ENCODE measurements around the gene SLC25A24.
A peak's percentile ranks its signal among the peaks of the same experiment; 100 is the strongest.
"Not testable (repeated sequence)": the region's sequence is repeated elsewhere in the genome, so short reads cannot be mapped to it uniquely, and the experiment has no call there.

SLC25A24 gene

GRCh38 chr1:108133148-108133547, 67.0 kb downstream of the SLC25A24 start:
- DNase-seq, result not testable (repeated sequence)

- not testable (repeated sequence) for DNase-seq
These were observed 67.8 kb downstream of the SLC25A24 start for GRCh38 chr1:108132367-108132766.

GRCh38 chr1:108131281-108131680, 68.9 kb downstream of the SLC25A24 start:
- not testable (repeated sequence) for DNase-seq

GRCh38 chr1:108130794-108131193, 69.3 kb downstream of the SLC25A24 start:
- no peak for DNase-seq

- no peak for DNase-seq
These were observed 70.1 kb downstream of the SLC25A24 start for GRCh38 chr1:108129999-108130398.

- peak; percentile 75 for DNase-seq
These were observed 74.6 kb downstream of the SLC25A24 start for GRCh38 chr1:108125312-108126138.

DNA sequence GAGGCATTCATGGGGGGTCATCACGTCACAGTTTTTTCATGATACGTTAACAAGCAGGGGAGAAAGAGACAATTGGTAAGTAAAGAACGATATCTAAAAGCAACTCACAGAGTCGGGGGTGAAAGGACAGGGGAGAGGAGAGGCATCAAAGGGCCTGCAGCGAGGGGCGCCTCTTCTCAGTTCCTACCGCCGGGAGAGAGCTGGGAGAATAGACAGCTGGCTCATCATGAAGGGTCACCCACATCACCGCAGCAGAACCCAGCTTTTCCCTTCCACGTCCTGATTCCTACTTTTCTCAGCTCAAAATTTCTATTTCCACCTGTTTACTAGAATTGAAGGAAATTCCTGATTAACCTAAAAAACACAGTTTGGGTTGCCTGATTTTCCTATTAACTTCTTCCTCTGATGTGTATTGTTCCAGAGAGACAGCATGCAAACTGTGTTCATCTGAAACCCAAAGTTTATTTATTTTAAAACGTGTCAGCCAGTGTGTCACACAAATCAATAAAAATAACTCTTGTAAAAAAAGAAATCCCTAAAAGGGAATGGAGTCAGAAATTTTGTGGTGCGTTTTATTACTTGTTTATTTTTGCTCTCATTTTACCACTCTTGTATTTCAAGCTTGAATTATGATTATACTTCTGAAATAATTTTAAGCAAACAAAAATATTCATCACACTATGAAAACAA, 75.4 kb downstream of the SLC25A24 start:
- no peak for DNase-seq

GRCh38 chr1:108124023-108124422, 76.1 kb downstream of the SLC25A24 start:
- DNase-seq, result no peak

- DNase-seq, result no peak
These were observed 78.6 kb downstream of the SLC25A24 start for GRCh38 chr1:108121358-108122143.

- DNase-seq, result no peak
These were observed 80.0 kb downstream of the SLC25A24 start for GRCh38 chr1:108120163-108120562.

DNA sequence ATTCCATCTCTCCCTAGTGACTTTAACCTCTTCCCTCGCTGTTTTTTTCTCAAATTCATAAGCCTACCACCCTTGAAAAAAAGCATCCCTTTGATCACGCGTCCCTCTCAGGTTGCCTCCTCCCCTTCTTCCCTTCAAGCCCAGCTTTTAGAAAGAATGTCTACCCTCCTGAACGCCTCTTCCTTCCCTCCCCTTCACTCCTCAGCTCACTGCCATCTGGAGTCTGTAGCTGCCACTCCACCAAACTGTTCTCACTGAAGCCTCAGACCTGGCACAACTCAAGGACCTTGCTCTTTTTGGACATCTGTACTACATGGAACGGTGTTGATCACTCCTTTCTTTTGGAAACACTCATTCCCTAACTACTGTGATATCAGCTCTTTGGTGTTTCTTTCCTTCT, 80.6 kb downstream of the SLC25A24 start:
- no peak for DNase-seq

DNA sequence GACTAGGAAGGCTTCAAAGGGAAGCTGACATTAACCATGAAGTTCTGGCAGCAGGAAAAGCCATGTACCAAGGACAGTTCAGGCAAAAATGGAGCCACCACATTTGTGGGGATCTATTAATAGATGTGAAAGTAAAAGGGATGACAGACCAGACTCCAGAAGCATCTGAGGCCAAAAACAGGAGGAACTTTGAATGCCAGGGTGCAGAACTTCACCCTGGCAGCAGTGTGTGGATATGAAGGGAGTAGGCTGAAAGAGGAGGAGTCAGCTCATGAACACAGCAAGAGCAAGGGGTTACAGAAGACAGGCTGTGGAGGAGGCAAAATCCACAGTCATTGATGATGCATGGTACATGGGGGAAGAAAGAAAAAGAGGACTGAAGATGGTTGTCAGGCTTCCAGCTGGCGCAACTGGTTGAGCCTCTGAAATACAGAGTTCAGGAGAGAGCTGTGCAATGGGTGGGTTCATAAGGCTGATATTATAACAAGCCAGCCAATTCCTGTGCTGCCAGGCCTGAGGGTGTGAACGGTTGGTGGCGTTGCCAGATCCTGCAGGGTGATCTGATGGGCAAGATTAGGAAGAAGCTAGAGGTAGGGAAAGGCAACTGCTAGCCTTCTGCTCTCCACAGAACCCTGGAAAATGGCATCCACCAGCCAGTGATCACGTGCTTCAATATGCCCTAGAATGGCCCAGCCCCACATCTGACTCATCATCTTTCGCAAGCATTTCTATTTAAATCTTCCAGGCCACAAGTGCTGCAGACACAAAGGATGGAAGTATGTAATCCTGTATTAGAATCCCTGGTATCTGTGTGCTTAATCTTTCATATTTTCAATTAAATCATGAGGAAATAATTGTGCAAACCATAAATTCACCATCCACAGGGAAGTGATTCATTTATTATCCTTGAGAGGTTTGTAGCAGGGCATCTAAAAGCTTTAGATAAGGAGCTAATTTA, 81.9 kb downstream of the SLC25A24 start:
- no peak for DNase-seq

GRCh38 chr1:108117237-108117636, 82.9 kb downstream of the SLC25A24 start:
- no peak for DNase-seq

GRCh38 chr1:108114033-108114599, 86.0 kb downstream of the SLC25A24 start:
- DNase-seq, result no peak

DNA sequence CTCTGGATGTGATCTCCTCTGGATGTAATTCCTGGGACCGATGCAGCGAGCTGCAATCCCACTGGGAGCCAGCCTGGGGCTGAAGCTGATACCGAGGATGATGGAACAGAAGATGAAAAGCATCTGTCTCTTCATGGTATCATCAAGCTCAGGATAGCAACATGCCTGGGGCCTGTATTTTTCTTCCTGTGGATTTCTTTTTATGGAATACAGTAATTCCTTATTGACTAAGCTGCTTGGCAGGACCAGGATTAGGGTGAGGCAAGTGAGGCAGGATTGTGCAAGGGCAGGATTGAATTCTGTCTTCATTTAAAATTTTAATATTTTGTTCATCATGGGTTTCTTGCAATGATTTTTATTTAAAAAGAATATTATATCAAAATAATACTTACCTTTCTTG, 86.6 kb downstream of the SLC25A24 start:
- DNase-seq, result no peak

DNA sequence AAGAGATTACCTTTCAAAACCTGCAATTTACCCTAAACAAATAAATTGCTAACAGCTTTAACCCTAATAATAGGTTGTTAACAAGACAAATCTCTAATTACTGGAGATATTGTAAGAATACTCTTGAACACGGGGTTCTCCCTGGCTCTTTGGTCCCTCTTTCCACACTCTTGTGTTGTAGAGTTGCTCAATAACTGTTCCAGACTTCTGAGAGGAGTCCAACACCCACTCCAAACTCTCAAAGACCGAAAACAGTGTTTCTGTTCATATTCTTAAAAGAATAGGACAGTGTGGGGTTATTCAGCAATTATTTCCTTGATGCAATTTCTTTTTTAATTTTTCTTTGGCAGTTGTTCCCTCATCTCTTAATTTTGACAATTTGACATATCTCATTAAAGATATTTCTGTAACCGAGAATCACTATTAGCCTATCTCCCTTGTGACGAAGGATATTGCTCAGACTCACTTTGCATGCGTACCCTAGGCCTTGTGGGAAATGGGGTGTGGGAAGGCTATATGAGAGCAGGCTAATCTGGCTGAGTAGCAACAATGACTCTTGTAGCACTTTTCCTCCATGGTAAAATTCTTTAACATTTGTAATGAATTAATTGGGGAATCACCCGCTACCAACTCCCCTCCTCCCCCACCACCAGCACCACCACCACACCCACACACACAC, 90.7 kb downstream of the SLC25A24 start:
- DNase-seq, result no peak

DNA sequence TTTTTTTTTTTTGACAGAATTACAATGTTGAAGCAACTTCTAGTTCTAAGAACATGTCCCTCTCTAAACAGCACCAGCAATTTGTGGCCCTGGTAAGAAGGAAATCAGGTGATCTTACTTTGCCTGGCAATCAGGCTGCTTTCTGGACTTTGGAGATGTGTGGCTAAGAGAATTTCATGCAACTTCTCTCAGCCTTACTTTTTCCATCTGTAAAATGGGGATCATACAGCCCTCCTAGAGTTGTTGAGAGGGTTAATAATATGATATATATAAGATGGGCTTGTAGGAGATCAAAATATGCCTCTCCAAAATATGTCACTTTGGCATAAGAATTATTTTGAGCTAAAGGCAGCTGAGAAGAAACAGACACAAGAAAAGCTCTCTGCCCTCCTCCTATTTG, 92.0 kb downstream of the SLC25A24 start:
- DNase-seq, result no peak

DNA sequence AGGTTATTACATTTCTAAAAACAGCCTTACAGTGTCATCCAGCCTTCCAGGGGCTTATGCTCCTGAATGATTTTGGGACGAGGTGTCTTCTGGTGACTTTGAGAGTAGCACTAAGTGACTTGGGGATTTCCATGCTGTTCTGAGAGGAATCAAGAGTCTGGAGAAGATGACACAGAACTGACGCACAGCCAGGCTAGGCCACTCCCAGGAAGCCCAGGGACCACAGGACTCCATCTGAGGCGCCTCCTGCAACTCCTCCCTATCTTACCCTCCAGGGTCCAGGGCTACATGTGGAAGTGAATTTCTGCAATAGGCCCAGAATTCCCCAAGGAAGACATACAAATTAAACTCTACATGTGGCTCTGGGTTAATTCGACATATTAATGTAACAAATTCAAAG, 92.5 kb downstream of the SLC25A24 start:
- DNase-seq, result no peak

DNA sequence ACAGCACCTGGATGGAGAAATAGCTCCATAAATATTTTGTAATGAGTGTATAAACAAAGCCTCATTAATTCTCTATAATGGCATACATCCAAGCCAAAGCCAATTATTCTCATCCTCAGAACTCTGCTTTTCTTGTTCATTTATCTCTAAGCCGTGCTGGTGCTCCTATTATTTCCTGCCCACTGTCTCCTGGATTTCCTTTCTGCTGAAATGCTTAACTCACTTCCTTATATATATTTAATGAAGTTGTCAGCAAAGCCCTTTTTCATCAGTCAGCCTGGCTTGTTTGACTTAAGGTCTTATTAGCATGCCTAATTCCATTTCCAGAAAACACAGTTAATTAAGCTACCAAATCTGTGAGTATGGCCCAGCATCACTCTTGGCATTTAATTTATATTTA, 93.4 kb downstream of the SLC25A24 start:
- DNase-seq, result no peak

DNA sequence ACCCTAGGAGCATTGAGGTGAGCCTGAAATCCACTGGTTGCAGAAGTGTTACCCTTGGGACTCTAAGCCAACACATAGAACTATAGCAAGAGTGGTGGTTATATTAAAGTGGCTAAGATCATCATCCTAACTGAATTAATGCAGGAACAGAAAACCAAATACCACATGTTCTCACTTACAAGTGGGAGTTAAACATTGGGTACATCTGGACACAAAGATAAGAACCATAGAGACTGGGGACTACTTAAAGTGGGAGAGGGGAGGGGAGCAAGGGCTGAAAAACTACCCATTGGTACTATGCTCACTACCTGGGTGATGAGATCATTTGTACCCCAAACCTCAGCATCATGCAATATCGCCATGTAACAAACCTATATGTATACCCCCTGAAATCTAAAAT, 100.0 kb downstream of the SLC25A24 start:
- no peak for DNase-seq

DNA sequence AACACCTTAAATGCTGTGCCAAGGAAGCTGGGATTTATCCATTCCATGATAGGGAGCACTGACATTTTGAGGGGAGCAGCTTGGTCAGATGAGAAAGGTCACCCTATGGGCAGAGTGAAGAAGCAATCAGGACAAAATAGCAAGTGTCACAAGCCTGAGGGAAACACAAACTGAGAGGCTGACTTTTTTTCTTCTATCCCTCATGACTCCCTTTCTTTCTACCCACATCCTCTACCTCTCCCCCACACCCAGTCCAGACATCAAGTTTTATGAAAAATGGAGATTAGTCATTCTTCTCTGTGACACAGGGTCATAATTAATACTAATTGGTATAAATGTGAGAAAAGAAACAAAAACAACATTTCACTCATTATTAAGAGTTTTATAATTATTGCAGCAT, 103.1 kb downstream of the SLC25A24 start:
- no peak for DNase-seq

Data from midbrain (tissue), 1 donor.